HepG2 (cell line): ENCODE measurements around the gene MEX3D. TPM values are rescaled to one million over a fixed set of nuclear protein-coding genes. Genes with fewer than 3 reads are reported as not detected.

Source experiments
- MTERF4 ChIP-seq: sonication (generic); formaldehyde crosslinking; IDR thresholded peaks from 2 replicates; pipeline ENCODE4 v1.8.0; 2023; ENCODE audit warnings: mild to moderate bottlenecking, missing genetic modification reagents
- PLRG1 ChIP-seq: fragments of 450-650 bp; conservative IDR thresholded peaks from 2 replicates; pipeline ENCODE4 v1.6.1; 2016
- POLR2AphosphoS2 ChIP-seq: IDR thresholded peaks from 2 replicates; pipeline ENCODE4 v1.6.1; 2011; ENCODE audit warnings: low read depth, low read length, improper control_type of control experiment
- RNF2 ChIP-seq: fragments of 450-650 bp; conservative IDR thresholded peaks from 2 replicates; pipeline ENCODE4 v1.6.1; 2016; ENCODE audit warnings: low read depth
- SNAI1 ChIP-seq: sonication (generic); formaldehyde crosslinking; IDR thresholded peaks from 2 replicates; pipeline ENCODE4 v1.5.0; 2020; ENCODE audit warnings: mild to moderate bottlenecking, missing genetic modification reagents, borderline replicate concordance
- TFE3 ChIP-seq: IDR thresholded peaks from 2 replicates; pipeline ENCODE4 v1.6.1; 2016
- ZNF256 ChIP-seq: sonication (generic); formaldehyde crosslinking; conservative IDR thresholded peaks from 2 replicates; pipeline ENCODE4 v1.4.0; 2020; ENCODE audit warnings: missing genetic modification reagents
- ZNF276 ChIP-seq: sonication (generic); formaldehyde crosslinking; IDR thresholded peaks from 2 replicates; pipeline ENCODE4 v1.4.0; 2020; ENCODE audit warnings: mild to moderate bottlenecking, low read depth, missing genetic modification reagents
- ZNF3 ChIP-seq: IDR thresholded peaks from 2 replicates; pipeline ENCODE4 v1.7.0; 2017; ENCODE audit warnings: inconsistent platforms
- ZNF407 ChIP-seq: sonication (generic); formaldehyde crosslinking; IDR thresholded peaks from one replicate; pipeline ENCODE4 v1.5.1; 2020; ENCODE audit warnings: mild to moderate bottlenecking, missing genetic modification reagents; ENCODE audit errors: not compliant biosample characterization
- ZNF704 ChIP-seq: sonication (generic); formaldehyde crosslinking; IDR thresholded peaks from 2 replicates; pipeline ENCODE4 v1.8.1; 2023; ENCODE audit warnings: mild to moderate bottlenecking, inconsistent platforms, moderate library complexity, missing genetic modification reagents, borderline replicate concordance
- ZNF800 ChIP-seq: sonication (generic); formaldehyde crosslinking; IDR thresholded peaks from 2 replicates; pipeline ENCODE4 v1.4.0; 2020; ENCODE audit warnings: missing genetic modification reagents
- polyA plus RNA-seq, 8 experiments: library from polyadenylated mRNA; depleted of rRNA in 3 of 8; stranded (reverse) in 7 of 8; unstranded in 1 of 8; fragments of >200 nt; fragmentation: Illumina TruSeq in 4 of 8; extraction: Trizol in 4 of 8; gene quantifications; 2 replicates each; pipeline versions ENCODE4 v1.2.1 to v1.2.3, GENCODE V29; 2011 to 2016; ENCODE audit warnings: low read depth in 4 of 8, missing spikeins in 1 of 8, mixed read lengths in 1 of 8; ENCODE audit not compliant: insufficient read depth in 1 of 8
- total RNA-seq, 5 experiments: library from RNA; depleted of rRNA; stranded (reverse); fragments of >200 nt; fragmentation: Illumina TruSeq; extraction: Trizol; gene quantifications; 2 replicates each; pipeline ENCODE4 v1.2.3, GENCODE V29; 2016; ENCODE audit warnings: low read depth in 1 of 5

MEX3D gene
- total and polyA plus RNA-seq, 2 of the 13 experiments (the other 11 are each of a cell fraction or from before 2014, with no cell fraction given) = 3.6 to 17.1 TPM

GRCh38 chr19:1568320-1569019 lies at the start of gene MEX3D (continued):
- TF ChIP-seq TFE3 (CRISPR knock-in tag) (peak; percentile 53; the same call in 1 of the 2 replicates), ZNF256 (CRISPR knock-in tag) (peak; percentile 76; the same call in 1 of the 2 replicates), PLRG1 (no peak), ZNF800 (CRISPR knock-in tag) (no peak), SNAI1 (CRISPR knock-in tag) (0 out of 2 replicates have a peak, but pooled peaks have one; percentile 45), POLR2AphosphoS2 (no peak), MTERF4 (CRISPR knock-in tag) (no peak), ZNF276 (CRISPR knock-in tag) (peak; percentile 82; the same call in 1 of the 2 replicates), RNF2 (peak; percentile 92), ZNF3 (no peak), ZNF704 (CRISPR knock-in tag) (peak; percentile 97), ZNF407 (CRISPR knock-in tag) (no peak)
